Panc1 (cell line): ENCODE data around the gene KRT4.

Source experiments
- POLR2AphosphoS5 ChIP-seq: IDR thresholded peaks from 2 replicates; pipeline ENCODE4 v1.6.1; 2012; ENCODE audit warnings: mild to moderate bottlenecking, low read depth, low read length, moderate library complexity
- TF ChIP-seq, protein P1 (sequence below): fragments of 450-650 bp; IDR thresholded peaks from 2 replicates; pipeline ENCODE4 v1.5.1; 2017; ENCODE audit warnings: mild to moderate bottlenecking
- TF ChIP-seq, protein P2 (sequence below), 2 experiments: IDR thresholded peaks; 2 replicates each; pipeline ENCODE4 v1.6.1; 2011 to 2012; ENCODE audit warnings: low read depth in 2 of 2, control low read depth in 1 of 2, low read length in 1 of 2, mild to moderate bottlenecking in 1 of 2, moderate library complexity in 1 of 2; ENCODE audit not compliant: insufficient read depth in 1 of 2

DNA sequence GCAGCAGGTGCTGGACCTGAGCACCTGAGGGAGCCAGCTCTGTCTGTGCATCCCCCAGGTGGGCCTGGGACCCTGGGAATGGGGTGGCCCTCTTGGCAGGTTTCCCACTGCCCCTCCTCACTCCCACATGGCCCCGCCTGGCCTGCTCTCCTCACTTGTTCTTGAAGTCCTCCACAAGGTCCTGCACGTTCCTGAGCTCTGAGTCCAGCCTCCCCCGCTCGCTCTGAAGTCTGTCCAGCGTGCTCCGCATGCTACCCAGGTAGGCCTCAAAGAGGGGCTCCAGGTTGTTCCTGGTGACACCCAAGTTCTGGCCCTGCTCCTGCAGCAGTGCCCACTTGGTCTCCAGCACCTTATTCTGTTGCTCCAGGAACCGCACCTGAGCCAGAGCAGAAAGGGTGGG is 17.3 kb upstream of the KRT4 start:
- TF ChIP-seq, protein P1, sequence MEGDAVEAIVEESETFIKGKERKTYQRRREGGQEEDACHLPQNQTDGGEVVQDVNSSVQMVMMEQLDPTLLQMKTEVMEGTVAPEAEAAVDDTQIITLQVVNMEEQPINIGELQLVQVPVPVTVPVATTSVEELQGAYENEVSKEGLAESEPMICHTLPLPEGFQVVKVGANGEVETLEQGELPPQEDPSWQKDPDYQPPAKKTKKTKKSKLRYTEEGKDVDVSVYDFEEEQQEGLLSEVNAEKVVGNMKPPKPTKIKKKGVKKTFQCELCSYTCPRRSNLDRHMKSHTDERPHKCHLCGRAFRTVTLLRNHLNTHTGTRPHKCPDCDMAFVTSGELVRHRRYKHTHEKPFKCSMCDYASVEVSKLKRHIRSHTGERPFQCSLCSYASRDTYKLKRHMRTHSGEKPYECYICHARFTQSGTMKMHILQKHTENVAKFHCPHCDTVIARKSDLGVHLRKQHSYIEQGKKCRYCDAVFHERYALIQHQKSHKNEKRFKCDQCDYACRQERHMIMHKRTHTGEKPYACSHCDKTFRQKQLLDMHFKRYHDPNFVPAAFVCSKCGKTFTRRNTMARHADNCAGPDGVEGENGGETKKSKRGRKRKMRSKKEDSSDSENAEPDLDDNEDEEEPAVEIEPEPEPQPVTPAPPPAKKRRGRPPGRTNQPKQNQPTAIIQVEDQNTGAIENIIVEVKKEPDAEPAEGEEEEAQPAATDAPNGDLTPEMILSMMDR: no peak
- no peak for TF ChIP-seq POLR2AphosphoS5
- TF ChIP-seq, protein P2, sequence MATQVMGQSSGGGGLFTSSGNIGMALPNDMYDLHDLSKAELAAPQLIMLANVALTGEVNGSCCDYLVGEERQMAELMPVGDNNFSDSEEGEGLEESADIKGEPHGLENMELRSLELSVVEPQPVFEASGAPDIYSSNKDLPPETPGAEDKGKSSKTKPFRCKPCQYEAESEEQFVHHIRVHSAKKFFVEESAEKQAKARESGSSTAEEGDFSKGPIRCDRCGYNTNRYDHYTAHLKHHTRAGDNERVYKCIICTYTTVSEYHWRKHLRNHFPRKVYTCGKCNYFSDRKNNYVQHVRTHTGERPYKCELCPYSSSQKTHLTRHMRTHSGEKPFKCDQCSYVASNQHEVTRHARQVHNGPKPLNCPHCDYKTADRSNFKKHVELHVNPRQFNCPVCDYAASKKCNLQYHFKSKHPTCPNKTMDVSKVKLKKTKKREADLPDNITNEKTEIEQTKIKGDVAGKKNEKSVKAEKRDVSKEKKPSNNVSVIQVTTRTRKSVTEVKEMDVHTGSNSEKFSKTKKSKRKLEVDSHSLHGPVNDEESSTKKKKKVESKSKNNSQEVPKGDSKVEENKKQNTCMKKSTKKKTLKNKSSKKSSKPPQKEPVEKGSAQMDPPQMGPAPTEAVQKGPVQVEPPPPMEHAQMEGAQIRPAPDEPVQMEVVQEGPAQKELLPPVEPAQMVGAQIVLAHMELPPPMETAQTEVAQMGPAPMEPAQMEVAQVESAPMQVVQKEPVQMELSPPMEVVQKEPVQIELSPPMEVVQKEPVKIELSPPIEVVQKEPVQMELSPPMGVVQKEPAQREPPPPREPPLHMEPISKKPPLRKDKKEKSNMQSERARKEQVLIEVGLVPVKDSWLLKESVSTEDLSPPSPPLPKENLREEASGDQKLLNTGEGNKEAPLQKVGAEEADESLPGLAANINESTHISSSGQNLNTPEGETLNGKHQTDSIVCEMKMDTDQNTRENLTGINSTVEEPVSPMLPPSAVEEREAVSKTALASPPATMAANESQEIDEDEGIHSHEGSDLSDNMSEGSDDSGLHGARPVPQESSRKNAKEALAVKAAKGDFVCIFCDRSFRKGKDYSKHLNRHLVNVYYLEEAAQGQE (IDR thresholded peaks at IDR 0.05; ENCODE audit: insufficient read depth in 1 of 2, low read depth in 2 of 2, low read length in 1 of 2): no peak
